HL-60 (cell line): ENCODE results near the gene PARVB.

Experiments used
- DNase-seq, 2 experiments: peaks; one replicate each; pipeline ENCODE4 v3.0.0-alpha.2; 2010 to 2020; ENCODE audit warnings: low read depth in 1 of 2, low spot score in 1 of 2
- H3K27ac ChIP-seq: fragments of 250-450 bp; sonication (Bioruptor Pico); replicated peaks from 2 replicates; pipeline ENCODE4 v1.5.1; 2020; ENCODE audit warnings: mild to moderate bottlenecking, moderate library complexity
- H3K27me3 ChIP-seq: fragments of 250-450 bp; sonication (Bioruptor Pico); 2 replicates; pipeline ENCODE4 v1.5.1; 2021; ENCODE audit warnings: mild to moderate bottlenecking, moderate library complexity; ENCODE audit not compliant: insufficient read depth, poor library complexity, severe bottlenecking
- H3K4me3 ChIP-seq: replicated peaks from 2 replicates; pipeline ENCODE4 v1.5.1; 2011; ENCODE audit warnings: mild to moderate bottlenecking, control low read depth, low read length; ENCODE audit not compliant: insufficient read depth
- GABPA ChIP-seq: IDR thresholded peaks from 2 replicates; pipeline ENCODE4 v1.6.1; 2012; ENCODE audit warnings: low read depth
- POLR2AphosphoS5 ChIP-seq: IDR thresholded peaks from 2 replicates; pipeline ENCODE4 v1.6.1; 2012; ENCODE audit warnings: low read depth
- SPI1 ChIP-seq: IDR thresholded peaks from 2 replicates; pipeline ENCODE4 v1.6.1; 2012; ENCODE audit warnings: low read depth, mild to moderate bottlenecking, borderline replicate concordance
- TF ChIP-seq, protein P1 (sequence below): IDR thresholded peaks from one replicate; pipeline ENCODE4 v1.5.1; 2011; ENCODE audit warnings: low read length, control low read depth, inconsistent platforms; ENCODE audit not compliant: insufficient read depth
- TF ChIP-seq, protein P2 (sequence below): IDR thresholded peaks from 2 replicates; pipeline ENCODE4 v1.6.1; 2012; ENCODE audit warnings: low read depth; ENCODE audit not compliant: insufficient replicate concordance

Gene PARVB

DNA sequence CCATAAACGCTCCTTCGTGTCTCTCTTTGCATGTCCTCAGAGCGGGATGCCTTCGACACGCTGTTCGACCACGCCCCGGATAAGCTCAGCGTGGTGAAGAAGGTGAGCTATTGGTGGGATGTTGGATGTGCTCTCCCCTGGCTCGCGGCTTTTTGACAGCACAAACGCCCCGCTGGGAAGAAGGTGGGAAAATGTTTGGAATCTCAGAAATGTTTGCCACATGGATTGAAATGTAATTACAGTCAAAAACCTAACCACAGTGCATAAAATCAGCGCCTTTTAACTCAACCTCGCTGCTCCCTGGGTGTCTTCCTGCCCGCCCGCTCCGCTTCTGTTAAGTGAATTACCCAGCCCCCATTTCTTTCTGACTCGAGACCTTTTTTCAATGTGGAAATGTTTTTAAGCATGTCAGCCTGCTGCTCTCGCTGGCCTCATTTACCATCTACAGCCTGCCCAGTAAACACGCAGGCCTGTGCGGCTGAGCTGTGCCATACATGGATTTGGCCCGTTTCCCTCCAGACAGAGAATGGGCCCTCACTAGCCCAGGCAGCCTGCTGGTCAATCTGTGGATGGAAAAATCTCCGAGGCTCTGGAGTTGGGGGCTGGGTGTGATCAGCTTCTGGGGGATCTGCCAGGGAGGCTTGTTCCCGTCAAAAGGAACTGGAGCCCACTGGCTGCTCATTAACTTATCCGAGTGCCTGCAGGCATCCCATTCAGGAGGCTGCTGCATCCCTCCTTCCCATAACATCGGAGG lies 123.9 kb downstream of the PARVB start:
- DNase-seq = no peak
- H3K27ac ChIP-seq = no peak overlapping the region
- TF ChIP-seq, protein P1, sequence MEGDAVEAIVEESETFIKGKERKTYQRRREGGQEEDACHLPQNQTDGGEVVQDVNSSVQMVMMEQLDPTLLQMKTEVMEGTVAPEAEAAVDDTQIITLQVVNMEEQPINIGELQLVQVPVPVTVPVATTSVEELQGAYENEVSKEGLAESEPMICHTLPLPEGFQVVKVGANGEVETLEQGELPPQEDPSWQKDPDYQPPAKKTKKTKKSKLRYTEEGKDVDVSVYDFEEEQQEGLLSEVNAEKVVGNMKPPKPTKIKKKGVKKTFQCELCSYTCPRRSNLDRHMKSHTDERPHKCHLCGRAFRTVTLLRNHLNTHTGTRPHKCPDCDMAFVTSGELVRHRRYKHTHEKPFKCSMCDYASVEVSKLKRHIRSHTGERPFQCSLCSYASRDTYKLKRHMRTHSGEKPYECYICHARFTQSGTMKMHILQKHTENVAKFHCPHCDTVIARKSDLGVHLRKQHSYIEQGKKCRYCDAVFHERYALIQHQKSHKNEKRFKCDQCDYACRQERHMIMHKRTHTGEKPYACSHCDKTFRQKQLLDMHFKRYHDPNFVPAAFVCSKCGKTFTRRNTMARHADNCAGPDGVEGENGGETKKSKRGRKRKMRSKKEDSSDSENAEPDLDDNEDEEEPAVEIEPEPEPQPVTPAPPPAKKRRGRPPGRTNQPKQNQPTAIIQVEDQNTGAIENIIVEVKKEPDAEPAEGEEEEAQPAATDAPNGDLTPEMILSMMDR = no peak
- TF ChIP-seq, protein P2, sequence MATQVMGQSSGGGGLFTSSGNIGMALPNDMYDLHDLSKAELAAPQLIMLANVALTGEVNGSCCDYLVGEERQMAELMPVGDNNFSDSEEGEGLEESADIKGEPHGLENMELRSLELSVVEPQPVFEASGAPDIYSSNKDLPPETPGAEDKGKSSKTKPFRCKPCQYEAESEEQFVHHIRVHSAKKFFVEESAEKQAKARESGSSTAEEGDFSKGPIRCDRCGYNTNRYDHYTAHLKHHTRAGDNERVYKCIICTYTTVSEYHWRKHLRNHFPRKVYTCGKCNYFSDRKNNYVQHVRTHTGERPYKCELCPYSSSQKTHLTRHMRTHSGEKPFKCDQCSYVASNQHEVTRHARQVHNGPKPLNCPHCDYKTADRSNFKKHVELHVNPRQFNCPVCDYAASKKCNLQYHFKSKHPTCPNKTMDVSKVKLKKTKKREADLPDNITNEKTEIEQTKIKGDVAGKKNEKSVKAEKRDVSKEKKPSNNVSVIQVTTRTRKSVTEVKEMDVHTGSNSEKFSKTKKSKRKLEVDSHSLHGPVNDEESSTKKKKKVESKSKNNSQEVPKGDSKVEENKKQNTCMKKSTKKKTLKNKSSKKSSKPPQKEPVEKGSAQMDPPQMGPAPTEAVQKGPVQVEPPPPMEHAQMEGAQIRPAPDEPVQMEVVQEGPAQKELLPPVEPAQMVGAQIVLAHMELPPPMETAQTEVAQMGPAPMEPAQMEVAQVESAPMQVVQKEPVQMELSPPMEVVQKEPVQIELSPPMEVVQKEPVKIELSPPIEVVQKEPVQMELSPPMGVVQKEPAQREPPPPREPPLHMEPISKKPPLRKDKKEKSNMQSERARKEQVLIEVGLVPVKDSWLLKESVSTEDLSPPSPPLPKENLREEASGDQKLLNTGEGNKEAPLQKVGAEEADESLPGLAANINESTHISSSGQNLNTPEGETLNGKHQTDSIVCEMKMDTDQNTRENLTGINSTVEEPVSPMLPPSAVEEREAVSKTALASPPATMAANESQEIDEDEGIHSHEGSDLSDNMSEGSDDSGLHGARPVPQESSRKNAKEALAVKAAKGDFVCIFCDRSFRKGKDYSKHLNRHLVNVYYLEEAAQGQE = no peak
- no peak overlapping the region for H3K4me3 ChIP-seq
- no peaks in the 10 kb centered on the region for H3K27me3 ChIP-seq

DNA sequence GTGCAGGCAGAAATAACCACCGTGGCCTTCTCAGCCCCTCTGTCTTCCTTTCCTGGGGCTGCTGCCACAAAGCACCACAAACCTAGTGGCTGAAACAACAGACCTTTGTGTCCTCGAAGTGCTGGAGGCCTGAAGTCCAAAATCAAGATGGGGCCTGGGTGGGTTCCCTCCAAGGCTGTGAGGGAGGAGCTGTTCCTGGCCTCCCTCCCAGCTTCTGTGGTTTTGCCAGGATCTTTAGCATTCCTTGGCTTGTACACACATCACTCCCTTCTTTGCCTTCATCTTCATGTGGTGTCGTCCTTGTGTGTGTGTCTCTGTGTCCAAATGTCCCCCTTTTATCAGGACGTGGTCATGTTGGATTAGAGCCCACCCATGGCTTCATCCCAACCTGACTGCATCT lies 127.6 kb downstream of the PARVB start:
- DNase-seq = no peak
- no peak overlapping the region for H3K4me3 ChIP-seq
- TF ChIP-seq SPI1 (no peak), GABPA (no peak), POLR2AphosphoS5 (no peak)
- TF ChIP-seq, protein P2 = no peak
- TF ChIP-seq, protein P1 = no peak
- H3K27me3 ChIP-seq = no peaks in the 10 kb centered on the region
- no peak overlapping the region for H3K27ac ChIP-seq

DNA sequence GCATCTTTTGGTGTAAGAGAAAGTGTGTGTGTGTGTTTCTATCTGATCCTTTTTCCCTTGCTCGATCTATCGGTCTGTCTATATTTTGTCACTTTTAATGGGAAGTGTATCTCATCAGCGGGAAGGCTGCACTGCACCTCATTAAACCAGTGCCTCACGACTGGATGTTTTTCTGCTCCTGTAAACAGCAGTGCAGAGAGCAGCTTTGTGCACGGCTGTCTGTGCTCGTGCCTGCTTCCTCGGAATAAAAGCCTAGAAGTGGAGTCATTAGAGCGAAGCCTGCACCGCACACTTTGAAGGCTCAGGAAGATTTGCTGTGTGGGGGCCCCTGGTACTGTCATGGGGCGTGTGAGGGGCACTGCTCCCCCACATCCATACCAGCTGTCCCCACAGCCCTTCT lies 129.6 kb downstream of the PARVB start:
- Histone ChIP-seq H3K4me3 (no peak overlapping the region), H3K27ac (no peak overlapping the region), H3K27me3 (no peaks in the 10 kb centered on the region)
- no peak for TF ChIP-seq SPI1
- TF ChIP-seq, protein P2 = no peak
- no peak for DNase-seq
